Naive B cell (primary cell): ENCODE data around the gene RILPL2. TPM values are rescaled to one million over a fixed set of nuclear protein-coding genes. Genes with fewer than 3 reads are reported as not detected.
A peak's percentile ranks its signal among the peaks of the same experiment; 100 is the strongest.
"Not testable (repeated sequence)": the region's sequence is repeated elsewhere in the genome, so short reads cannot be mapped to it uniquely, and the experiment has no call there.

Experiments used
- ATAC-seq, 2 donors: fragments of 150-1000 bp; cut with Tn5 transposase; 2 replicates each; pipeline ENCODE4 v1.10.0; 2021; ENCODE audit warnings: low read depth in 2 of 2, mild to moderate bottlenecking in 2 of 2, moderate library complexity in 2 of 2
- DNase-seq: peaks from one replicate; pipeline ENCODE4 v3.0.0; 2022
- H3K27ac Mint-ChIP-seq, 6 donors: one replicate each; pipeline ENCODE4 v1.8.0; 2020 to 2022; ENCODE audit warnings: mild to moderate bottlenecking in 6 of 6, mixed read lengths in 6 of 6, moderate library complexity in 5 of 6, inconsistent platforms in 2 of 6
- H3K27me3 Mint-ChIP-seq, 3 donors: one replicate each; pipeline ENCODE4 v1.8.0; 2021 to 2022; ENCODE audit warnings: mixed read lengths in 3 of 3, mild to moderate bottlenecking in 1 of 3
- H3K36me3 Mint-ChIP-seq, 2 donors: one replicate each; pipeline ENCODE4 v1.8.0; 2020 to 2022; ENCODE audit warnings: mixed read lengths in 2 of 2, inconsistent platforms in 1 of 2, mild to moderate bottlenecking in 1 of 2
- H3K4me1 Mint-ChIP-seq, 3 donors: one replicate each; pipeline ENCODE4 v1.8.0; 2020 to 2022; ENCODE audit warnings: mixed read lengths in 3 of 3, inconsistent platforms in 1 of 3, mild to moderate bottlenecking in 1 of 3, moderate library complexity in 1 of 3
- H3K4me3 Mint-ChIP-seq, 8 donors: one replicate each; pipeline ENCODE4 v1.8.0; 2020 to 2022; ENCODE audit warnings: mild to moderate bottlenecking in 8 of 8, mixed read lengths in 8 of 8, moderate library complexity in 8 of 8, inconsistent platforms in 2 of 8
- H3K9me3 Mint-ChIP-seq, 7 donors: one replicate each; pipeline ENCODE4 v1.8.0; 2020 to 2022; ENCODE audit warnings: mixed read lengths in 7 of 7, mild to moderate bottlenecking in 5 of 7, inconsistent platforms in 2 of 7, moderate library complexity in 1 of 7
- polyA plus RNA-seq, 6 donors: library from polyadenylated mRNA; unstranded; fragments of 300-500 nt; fragmentation: Illumina TruSeq; gene quantifications; one replicate each; pipeline ENCODE4 v1.2.3, GENCODE V29; 2021; ENCODE audit warnings: low read depth in 6 of 6

Gene RILPL2
- polyA plus RNA-seq, 6 donors from 2014 or later: 2.2 to 5.3 (median 4.8) TPM

DNA sequence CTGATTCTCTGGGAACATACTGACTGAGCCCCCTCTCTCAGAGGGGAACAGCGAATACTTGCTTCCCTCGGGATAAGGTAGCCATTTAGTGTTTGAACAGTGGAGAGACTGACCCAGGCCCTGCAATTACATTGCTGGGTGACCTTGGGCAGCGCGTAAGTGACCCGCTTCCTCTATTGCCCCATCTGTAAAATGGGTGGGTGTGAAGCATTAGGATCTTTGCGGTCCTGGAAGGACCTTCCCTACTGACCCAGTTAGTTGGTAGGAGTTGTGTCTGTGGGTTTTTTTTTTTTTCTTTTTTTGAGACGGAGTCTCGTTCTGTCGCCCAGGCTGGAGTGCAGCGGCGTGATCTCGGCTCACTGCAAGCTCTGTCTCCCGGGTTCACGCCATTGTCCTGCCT lies 53.8 kb downstream of the RILPL2 start:
- H3K27ac Mint-ChIP-seq: peak overlapping the region in 1 of 6 donors; percentile 9
- H3K27me3 Mint-ChIP-seq: no peaks in the 10 kb centered on the region
- H3K4me3 Mint-ChIP-seq: peak overlapping the region in 7 of 8 donors; percentile 55 to 99 (median 61)
- no peak for ATAC-seq
- no peaks in the 10 kb centered on the region for H3K9me3 Mint-ChIP-seq
- H3K36me3 Mint-ChIP-seq: no peaks in the 10 kb centered on the region
- DNase-seq: no peak
- peaks cover 13 to 19% (median 18%) of the 10 kb centered on the region in 3 donors for H3K4me1 Mint-ChIP-seq

DNA sequence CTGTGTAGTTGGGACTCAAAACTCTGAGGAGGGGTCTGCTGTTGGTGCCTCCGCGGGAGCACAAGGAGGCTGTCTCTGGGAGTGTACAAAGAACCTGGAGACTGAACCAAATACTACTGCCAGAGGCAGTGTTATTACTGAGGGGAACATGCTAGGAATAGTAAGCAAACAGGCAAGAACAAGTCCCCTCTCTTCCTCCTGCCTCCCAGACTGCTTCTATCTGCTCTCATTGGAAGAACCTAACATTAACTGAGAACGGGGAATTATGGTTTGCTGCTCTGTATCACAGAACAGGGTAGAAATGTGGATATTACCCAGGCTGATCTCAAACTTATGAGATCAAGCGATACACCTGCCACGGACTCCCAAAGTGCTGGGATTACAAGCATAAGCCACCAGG lies 57.1 kb downstream of the RILPL2 start:
- Mint-ChIP-seq H3K9me3 (no peaks in the 10 kb centered on the region), H3K36me3 (no peaks in the 10 kb centered on the region), H3K27ac (no peak overlapping the region), H3K4me1 (peaks cover 6 to 12% (median 11%) of the 10 kb centered on the region in 3 donors), H3K4me3 (peak overlapping the region in 1 of 8 donors; percentile 12), H3K27me3 (no peaks in the 10 kb centered on the region)
- DNase-seq (no peak), ATAC-seq (no peak)

DNA sequence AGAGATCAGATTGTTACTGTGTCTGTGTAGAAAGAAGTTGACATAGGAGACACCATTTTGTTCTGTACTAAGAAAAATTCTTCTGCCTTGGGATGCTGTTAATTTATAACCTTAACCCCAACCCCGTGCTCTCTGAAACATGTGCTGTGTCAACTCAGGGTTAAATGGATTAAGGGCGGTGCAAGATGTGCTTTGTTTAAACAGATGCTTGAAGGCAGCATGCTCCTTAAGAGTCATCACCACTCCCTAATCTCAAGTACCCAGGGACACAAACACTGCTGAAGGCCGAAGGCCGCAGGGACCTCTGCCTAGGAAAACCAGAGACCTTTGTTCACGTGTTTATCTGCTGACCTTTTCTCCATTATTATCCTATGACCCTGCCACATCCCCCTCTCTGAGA lies 64.1 kb downstream of the RILPL2 start:
- not testable (repeated sequence) for H3K27ac Mint-ChIP-seq, H3K4me1 Mint-ChIP-seq, H3K9me3 Mint-ChIP-seq, H3K4me3 Mint-ChIP-seq, DNase-seq, ATAC-seq, H3K36me3 Mint-ChIP-seq, H3K27me3 Mint-ChIP-seq

DNA sequence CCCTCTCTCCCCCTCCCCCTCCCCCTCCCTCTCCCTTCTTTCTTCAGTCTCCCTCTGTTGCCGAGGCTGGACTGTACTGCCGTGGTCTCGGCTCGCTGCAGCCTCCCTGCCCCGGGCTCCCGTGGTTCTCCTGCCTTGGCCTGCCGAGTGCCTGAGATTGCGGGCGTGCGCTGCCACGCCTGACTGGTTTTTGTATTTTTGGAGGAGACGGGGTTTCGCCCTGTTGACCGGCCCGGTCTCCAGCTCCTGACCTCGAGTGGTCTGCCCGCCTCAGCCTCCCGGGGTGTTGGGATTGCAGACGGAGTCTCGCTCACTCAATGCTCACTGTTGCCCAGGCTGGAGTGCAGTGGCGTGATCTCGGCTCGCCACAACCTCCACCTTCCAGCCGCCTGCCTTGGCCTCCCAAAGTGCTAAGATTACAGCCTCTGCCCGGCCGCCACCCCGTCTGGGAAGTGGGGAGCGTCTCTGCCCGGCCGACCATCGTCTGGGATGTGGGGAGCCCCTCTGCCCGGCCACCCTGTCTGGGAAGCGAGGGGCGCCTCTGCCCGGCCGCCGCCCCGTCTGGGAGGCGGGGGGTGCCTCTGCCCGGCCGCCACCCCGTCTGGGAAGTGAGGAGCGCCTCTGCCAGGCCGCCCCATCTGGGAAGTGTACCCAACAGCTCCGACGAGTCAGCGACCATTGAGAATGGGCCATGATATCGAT lies 64.7 kb downstream of the RILPL2 start:
- not testable (repeated sequence) for H3K36me3 Mint-ChIP-seq, DNase-seq, H3K9me3 Mint-ChIP-seq, H3K27me3 Mint-ChIP-seq, ATAC-seq, H3K4me3 Mint-ChIP-seq, H3K4me1 Mint-ChIP-seq
- H3K27ac Mint-ChIP-seq: peak overlapping the region in 1 of 6 donors; percentile 78

DNA sequence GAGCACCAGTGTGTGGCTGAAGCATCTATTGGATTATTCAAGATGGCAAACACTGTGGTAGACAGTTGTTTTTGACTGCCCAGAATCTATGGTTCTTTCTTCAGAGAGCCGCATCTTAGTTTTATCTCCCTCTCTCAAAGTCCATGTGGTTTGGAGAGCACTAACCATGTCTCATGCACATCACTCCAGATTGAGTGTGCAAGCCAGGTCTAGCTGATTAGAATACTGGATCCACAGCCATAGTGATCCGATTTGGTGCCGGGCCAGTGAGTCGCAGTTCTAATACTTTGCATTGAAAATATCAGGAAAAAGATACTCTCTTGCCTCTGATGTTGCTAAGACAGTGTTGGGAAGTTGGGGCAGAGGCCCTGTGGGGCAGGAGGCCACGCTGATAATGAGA lies 67.3 kb downstream of the RILPL2 start:
- Mint-ChIP-seq H3K27ac (peak overlapping the region in 1 of 6 donors; percentile 76), H3K9me3 (no peaks in the 10 kb centered on the region), H3K36me3 (no peaks in the 10 kb centered on the region), H3K4me1 (peaks cover 0 to 9% (median 2%) of the 10 kb centered on the region in 3 donors), H3K4me3 (peak overlapping the region in 1 of 8 donors; percentile 71), H3K27me3 (no peaks in the 10 kb centered on the region)
- DNase-seq (no peak), ATAC-seq (no peak)

DNA sequence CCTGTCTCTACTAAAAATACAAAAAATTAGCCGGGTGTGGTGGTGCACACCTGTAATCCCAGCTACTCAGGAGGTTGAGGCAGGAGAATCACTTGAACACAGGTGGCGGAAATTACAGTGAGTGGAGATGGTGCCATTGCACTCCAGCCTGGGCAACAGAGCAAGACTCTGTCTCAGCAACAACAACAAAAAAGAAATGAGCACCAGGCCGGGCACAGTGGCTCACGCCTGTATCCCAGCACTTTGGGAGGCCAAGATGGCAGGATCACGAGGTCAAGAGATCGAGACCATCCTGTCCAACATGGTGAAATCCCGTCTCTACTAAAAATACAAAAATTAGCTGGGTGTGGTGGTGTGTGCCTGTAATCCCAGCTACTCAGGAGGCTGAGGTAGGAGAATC lies 68.1 kb downstream of the RILPL2 start:
- H3K27me3 Mint-ChIP-seq, H3K36me3 Mint-ChIP-seq, H3K9me3 Mint-ChIP-seq, ATAC-seq, DNase-seq: not testable (repeated sequence)
- peak overlapping the region in 2 of 8 donors; percentile 29 to 71 for H3K4me3 Mint-ChIP-seq
- H3K27ac Mint-ChIP-seq: peak overlapping the region in 3 of 6 donors; percentile 47 to 97 (median 76)
- peaks cover 7 to 14% (median 7%) of the 10 kb centered on the region in 3 donors for H3K4me1 Mint-ChIP-seq

DNA sequence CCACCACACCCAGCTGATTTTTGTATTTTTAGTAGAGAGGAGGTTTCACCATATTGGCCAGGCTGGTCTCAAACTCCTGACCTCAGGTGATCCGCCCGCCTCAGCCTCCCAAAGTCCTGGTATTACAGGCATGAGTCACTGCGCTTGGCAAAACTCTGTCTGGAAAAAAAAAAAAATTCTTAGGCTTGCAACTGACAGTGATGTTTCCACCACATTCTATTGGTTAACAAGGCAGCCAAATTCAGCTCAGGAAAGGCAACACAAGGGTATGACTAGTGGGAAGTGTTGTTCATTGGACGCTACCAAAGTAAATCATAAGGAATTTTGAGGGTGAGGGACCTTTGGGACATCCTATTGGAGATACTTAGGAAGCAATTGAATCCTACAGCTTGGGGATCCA lies 69.0 kb downstream of the RILPL2 start:
- ATAC-seq (no peak), DNase-seq (no peak)
- Mint-ChIP-seq H3K4me3 (peak overlapping the region in 3 of 8 donors; percentile 1 to 44 (median 40)), H3K4me1 (peaks cover 11 to 17% (median 15%) of the 10 kb centered on the region in 3 donors), H3K27me3 (no peaks in the 10 kb centered on the region), H3K27ac (peak overlapping the region in 4 of 6 donors; percentile 47 to 97 (median 79)), H3K9me3 (no peaks in the 10 kb centered on the region), H3K36me3 (no peaks in the 10 kb centered on the region)

Other genes starting within 250 kb of the RILPL2 start
- gene MPHOSPH9, start 203.5 kb downstream of the RILPL2 start, polyA plus RNA-seq: 10 to 100 TPM; 20.2 to 33.6 (median 28.6) TPM
- 10 to 100 TPM; 23.7 to 34.2 (median 30.3) TPM for gene MTRFR, start 203.2 kb downstream of the RILPL2 start, polyA plus RNA-seq
- 1 to 10 TPM; 2.0 to 6.3 (median 3.8) TPM for gene CDK2AP1, start 164.8 kb downstream of the RILPL2 start, polyA plus RNA-seq
- gene SBNO1, start 71.8 kb downstream of the RILPL2 start, polyA plus RNA-seq: 10 to 100 TPM; 17.2 to 30.6 (median 24.1) TPM
- gene KMT5A, start 52.6 kb downstream of the RILPL2 start, polyA plus RNA-seq: 1 to 10 TPM in 3 of 6 donors, under 1 TPM in 3; 0.15 to 2.7 (median 1.4) TPM
- 10 to 100 TPM; 18.0 to 29.1 (median 28.4) TPM for gene SNRNP35, start 21.5 kb upstream of the RILPL2 start, polyA plus RNA-seq
- under 1 TPM in 4 of 6 donors, not detected in 2; 0.07 to 0.25 (median 0.14) TPM for gene RILPL1, start 97.0 kb upstream of the RILPL2 start, polyA plus RNA-seq
- gene TMED2, start 147.9 kb upstream of the RILPL2 start, polyA plus RNA-seq: 100 to 1,000 TPM; 214 to 412 (median 283) TPM
- gene DDX55, start 165.4 kb upstream of the RILPL2 start, polyA plus RNA-seq: 10 to 100 TPM; 12.2 to 21.3 (median 15.4) TPM
- 10 to 100 TPM; 54.1 to 79.3 (median 71.9) TPM for gene EIF2B1, start 197.0 kb upstream of the RILPL2 start, polyA plus RNA-seq
- 10 to 100 TPM; 18.6 to 43.7 (median 32.1) TPM for gene GTF2H3, start 197.1 kb upstream of the RILPL2 start, polyA plus RNA-seq
- gene TCTN2, start 234.4 kb upstream of the RILPL2 start, polyA plus RNA-seq: 1 to 10 TPM in 4 of 6 donors, under 1 TPM in 1, not detected in 1; 0.64 to 3.7 (median 1.5) TPM